Neural cell (in vitro differentiated cells): Measurements from ENCODE around the gene TMEM132C. TPM values are rescaled to one million over a fixed set of nuclear protein-coding genes. Genes with fewer than 3 reads are reported as not detected.

ENCODE experiments used
- H2AFZ ChIP-seq: fragments of 200-600, 300-800 bp; sonication (generic), shearing (Covaris generic); 2 replicates; pipeline ENCODE4 v1.6.0; 2014; ENCODE audit warnings: low read depth, mild to moderate bottlenecking, antibody characterized with exemption, low read length, moderate library complexity
- H3F3A ChIP-seq: fragments of 200-600 bp; shearing (Covaris generic); 2 replicates; pipeline ENCODE4 v1.6.1; 2016; ENCODE audit warnings: mild to moderate bottlenecking, moderate library complexity, mixed read lengths, antibody characterized with exemption, low read length; ENCODE audit not compliant: insufficient read depth, poor library complexity, severe bottlenecking
- H3K27ac ChIP-seq: fragments of 200-600, 300-800 bp; sonication (generic), shearing (Covaris generic); 2 replicates; pipeline ENCODE4 v1.5.1; 2014; ENCODE audit warnings: mild to moderate bottlenecking, low read length, moderate library complexity
- H3K27me3 ChIP-seq: fragments of 300-800, 200-600 bp; sonication (generic), shearing (Covaris generic); 2 replicates; pipeline ENCODE4 v1.6.0; 2014; ENCODE audit warnings: mild to moderate bottlenecking, low read depth, low read length, moderate library complexity; ENCODE audit not compliant: insufficient read depth
- H3K36me3 ChIP-seq: fragments of 300-800, 200-600 bp; sonication (generic), shearing (Covaris generic); 2 replicates; pipeline ENCODE4 v1.5.1; 2014; ENCODE audit warnings: mild to moderate bottlenecking, antibody characterized with exemption, low read length, moderate library complexity; ENCODE audit not compliant: insufficient read depth
- H3K4me2 ChIP-seq: fragments of 300-800, 200-600 bp; sonication (generic), shearing (Covaris generic); 2 replicates; pipeline ENCODE4 v1.6.0; 2014; ENCODE audit warnings: mild to moderate bottlenecking, low read length
- H3K4me3 ChIP-seq: fragments of 300-800, 200-600 bp; sonication (generic), shearing (Covaris generic); 2 replicates; pipeline ENCODE4 v1.5.1; 2014; ENCODE audit warnings: mild to moderate bottlenecking, low read length, moderate library complexity
- H3K79me2 ChIP-seq: fragments of 200-600 bp; shearing (Covaris generic); replicated peaks from 2 replicates; pipeline ENCODE4 v1.6.0; 2014; ENCODE audit warnings: mild to moderate bottlenecking, low read length, moderate library complexity; ENCODE audit not compliant: insufficient read depth
- H3K9ac ChIP-seq: fragments of 300-800, 200-600 bp; sonication (generic), shearing (Covaris generic); 2 replicates; pipeline ENCODE4 v1.6.1; 2016; ENCODE audit warnings: mild to moderate bottlenecking, low read length, mixed read lengths
- H3K9me2 ChIP-seq: fragments of 200-600 bp; shearing (Covaris generic); 2 replicates; pipeline ENCODE4 v1.6.1; 2016; ENCODE audit warnings: mild to moderate bottlenecking, low read length, mixed read lengths; ENCODE audit not compliant: insufficient read depth
- H3K9me3 ChIP-seq: fragments of 200-600, 300-800 bp; sonication (generic), shearing (Covaris generic); 2 replicates; pipeline ENCODE4 v1.6.1; 2016; ENCODE audit warnings: mild to moderate bottlenecking, mixed run types, low read length, moderate library complexity, mixed read lengths
- H4K20me1 ChIP-seq: fragments of 200-600 bp; shearing (Covaris generic); 2 replicates; pipeline ENCODE4 v1.6.1; 2016; ENCODE audit warnings: mild to moderate bottlenecking, mixed run types; ENCODE audit not compliant: insufficient read depth
- CTCF ChIP-seq: fragments of 450-650 bp; IDR thresholded peaks from 2 replicates; pipeline ENCODE4 v1.5.1; 2014; ENCODE audit warnings: antibody characterized with exemption, mild to moderate bottlenecking, moderate library complexity; ENCODE audit not compliant: poor library complexity, severe bottlenecking
- EP300 ChIP-seq: fragments of 450-650 bp; conservative IDR thresholded peaks from 2 replicates; pipeline ENCODE4 v1.6.1; 2014; ENCODE audit warnings: antibody characterized with exemption, mild to moderate bottlenecking, moderate library complexity; ENCODE audit not compliant: poor library complexity, severe bottlenecking
- EZH2 ChIP-seq: fragments of 200-600, 300-800 bp; shearing (Covaris generic), sonication (generic); IDR thresholded peaks from 2 replicates; pipeline ENCODE4 v1.6.1; 2014; ENCODE audit warnings: antibody characterized with exemption, low read length, borderline replicate concordance, mild to moderate bottlenecking; ENCODE audit not compliant: insufficient read depth, poor library complexity, severe bottlenecking
- MXI1 ChIP-seq: fragments of 450-650 bp; conservative IDR thresholded peaks from 2 replicates; pipeline ENCODE4 v1.6.1; 2014; ENCODE audit warnings: antibody characterized with exemption, mild to moderate bottlenecking; ENCODE audit not compliant: poor library complexity, severe bottlenecking
- POLR2AphosphoS5 ChIP-seq: IDR thresholded peaks from 2 replicates; pipeline ENCODE4 v1.6.1; 2012
- RAD21 ChIP-seq: fragments of 450-650 bp; conservative IDR thresholded peaks from 2 replicates; pipeline ENCODE4 v1.6.1; 2014; ENCODE audit warnings: antibody characterized with exemption, mild to moderate bottlenecking, moderate library complexity
- REST ChIP-seq: IDR thresholded peaks from 2 replicates; pipeline ENCODE4 v1.6.1; 2012; ENCODE audit warnings: borderline replicate concordance
- SMC3 ChIP-seq: fragments of 450-650 bp; conservative IDR thresholded peaks from 2 replicates; pipeline ENCODE4 v1.6.1; 2014; ENCODE audit warnings: antibody characterized with exemption, mild to moderate bottlenecking, moderate library complexity; ENCODE audit not compliant: poor library complexity
- TAF1 ChIP-seq: IDR thresholded peaks from 2 replicates; pipeline ENCODE4 v1.6.1; 2012; ENCODE audit warnings: low read depth
- polyA plus RNA-seq: library from polyadenylated mRNA; depleted of rRNA; stranded (reverse); fragments of >200 nt; gene quantifications from 2 replicates; pipeline ENCODE4 v1.2.3, GENCODE V29; 2014

The TMEM132C gene
- polyA plus RNA-seq, 1 donor from 2014 or later = 0.06 TPM

- Histone ChIP-seq H3K79me2 (no peaks in the 10 kb centered on the region), H3K9me3 (no peaks in the 10 kb centered on the region), H3K9me2 (no peaks in the 10 kb centered on the region), H3K4me2 (no peak overlapping the region), H3K27me3 (no peaks in the 10 kb centered on the region), H3K27ac (no peak overlapping the region), H3K4me3 (no peak overlapping the region), H2AFZ (no peak overlapping the region), H3F3A (no peaks in the 10 kb centered on the region), H4K20me1 (no peaks in the 10 kb centered on the region), H3K36me3 (no peaks in the 10 kb centered on the region), H3K9ac (no peak overlapping the region)
- TF ChIP-seq TAF1 (no peak), SMC3 (no peak), CTCF (no peak), POLR2AphosphoS5 (no peak), RAD21 (no peak), MXI1 (no peak), REST (no peak), EZH2 (no peak), EP300 (no peak)
Observed at GRCh38 chr12:128450810-128451209, 183.8 kb downstream of the TMEM132C start.

DNA sequence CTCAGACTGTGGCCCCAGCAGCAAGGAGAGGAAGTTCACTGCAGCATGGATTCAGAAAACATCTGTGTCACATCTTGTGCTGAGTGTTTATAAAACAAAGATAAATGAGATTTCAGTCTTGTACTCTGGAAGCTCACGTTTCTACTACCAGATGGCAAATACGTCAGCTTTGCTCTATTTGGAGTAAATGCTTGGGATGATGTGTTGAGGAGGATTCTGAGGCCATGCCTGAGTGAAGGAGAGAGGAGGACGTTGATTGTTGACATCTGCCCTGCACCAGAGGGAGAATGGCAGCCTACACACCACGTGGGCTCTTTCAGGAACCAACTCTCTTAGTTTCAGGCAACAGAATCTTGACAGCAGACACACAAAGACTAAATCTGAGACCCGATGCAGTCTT is 188.9 kb downstream of the TMEM132C start:
- H2AFZ ChIP-seq = no peak overlapping the region

More for the DNA sequence above, 188.9 kb downstream of the TMEM132C start:
- TF ChIP-seq EP300 (no peak), MXI1 (no peak), EZH2 (no peak), SMC3 (no peak), TAF1 (no peak), REST (no peak), POLR2AphosphoS5 (no peak), CTCF (no peak), RAD21 (no peak)
- Histone ChIP-seq H3K4me3 (no peak overlapping the region), H3K36me3 (no peaks in the 10 kb centered on the region), H3F3A (no peaks in the 10 kb centered on the region), H3K27ac (no peak overlapping the region), H3K79me2 (no peaks in the 10 kb centered on the region), H3K4me2 (no peak overlapping the region), H4K20me1 (no peaks in the 10 kb centered on the region), H3K9me2 (no peaks in the 10 kb centered on the region), H3K9ac (no peak overlapping the region), H3K27me3 (no peaks in the 10 kb centered on the region), H3K9me3 (no peaks in the 10 kb centered on the region)
